ENCODE results near the gene COBL. TPM values are rescaled to one million over a fixed set of nuclear protein-coding genes. Genes with fewer than 3 reads are reported as not detected.

Gene COBL
- total and polyA plus RNA-seq, 2 of the 8 experiments (the other 6 are each of a cell fraction or from before 2014, with no cell fraction given): 13.8 to 40.4 TPM

DNA sequence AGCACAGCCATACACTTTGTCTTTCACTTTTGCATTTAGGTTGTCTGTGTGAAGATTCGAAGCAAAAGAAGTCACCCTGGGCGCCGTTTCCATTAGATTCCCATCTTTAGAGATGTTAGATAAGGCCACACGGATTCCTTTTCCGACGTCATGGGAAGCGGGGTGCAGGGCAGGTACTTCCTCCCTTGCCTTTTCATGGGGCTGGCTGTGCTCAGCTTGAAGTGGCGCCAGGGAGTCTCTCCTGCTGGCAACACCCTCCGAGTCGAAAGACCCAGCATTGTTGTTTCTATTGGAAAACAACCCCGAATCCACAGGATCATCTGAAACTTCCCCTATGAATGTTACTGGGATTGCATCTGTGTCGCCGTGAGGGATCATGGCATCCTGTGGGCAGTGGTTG lies 287.5 kb downstream of the COBL start:
- 82% methylated on average over 13 of the region's 13 CpGs; no CpG with 5 or more reads in 1 of the 2 experiments for WGBS, 2 experiments (ENCODE audit: extremely low coverage in 1 of 2, insufficient coverage in 1 of 2, insufficient read length in 1 of 2, insufficient replicate concordance in 2 of 2, low coverage in 1 of 2, low lambda C conversion rate in 2 of 2, missing lambda C conversion rate in 1 of 2)
- ChIA-PET CTCF (ENCODE audit: partially characterized antibody) (interaction anchor here (0.6 to 1.2 kb wide), 4 partner anchors 112 to 433 kb away, joined by 3 read pairs; no protein-coding TSS in a partner anchor), POLR2A (ENCODE audit: partially characterized antibody) (interaction anchor here (1.3 kb wide), 1 partner anchor 8 kb away, joined by 3 read pairs; no protein-coding TSS in a partner anchor)

More for the DNA sequence above, 287.5 kb downstream of the COBL start:
- Histone ChIP-seq H3K79me2 (ENCODE audit: control insufficient read depth in 1 of 2, insufficient read depth in 2 of 2, low read length in 2 of 2) (no peaks in the 10 kb centered on the region), H3K4ac (replicated peaks; ENCODE audit: insufficient read length, low read depth, low read length) (no peak overlapping the region), H3K23me2 (ENCODE audit: low read depth, low read length) (0 out of 2 replicates have a peak, but pooled peaks cover 2% of the 10 kb centered on the region), H2BK20ac (ENCODE audit: low read length) (no peak overlapping the region), H3K9me3 (ENCODE audit: insufficient read depth in 2 of 2, low read depth in 1 of 2, low read length in 1 of 2) (no peaks in the 10 kb centered on the region), H4K5ac (ENCODE audit: insufficient read length, low read depth, low read length) (no peak overlapping the region), H3K79me1 (ENCODE audit: low read depth, low read length) (no peaks in the 10 kb centered on the region), H4K8ac (ENCODE audit: extremely low read depth, insufficient read depth, low read length) (no peak overlapping the region), H2AK5ac (ENCODE audit: low read depth, low read length) (no peak overlapping the region), H3K4me3 (ENCODE audit: extremely low read depth in 1 of 4, insufficient read depth in 2 of 4, low read depth in 3 of 4, low read length in 4 of 4) (no peak overlapping the region), H3K56ac (replicated peaks; ENCODE audit: insufficient read length, low read depth, low read length) (no peak overlapping the region), H3K23ac (ENCODE audit: insufficient read length) (no peak overlapping the region), H2BK15ac (ENCODE audit: low read length) (no peak overlapping the region), H4K91ac (replicated peaks; ENCODE audit: insufficient read length, low read length) (no peak overlapping the region), H2BK12ac (ENCODE audit: low read depth, low read length) (no peak overlapping the region), H3K14ac (ENCODE audit: insufficient read length) (no peak overlapping the region), H2BK5ac (ENCODE audit: low read depth, low read length) (no peak overlapping the region), H2AFZ (ENCODE audit: low read length) (no peak overlapping the region), H3K27me3 (replicated peaks in 1 of 4; ENCODE audit: control insufficient read depth in 3 of 4, extremely low read depth in 1 of 4, insufficient read depth in 3 of 4, low read length in 3 of 4) (no peaks in the 10 kb centered on the region), H3K18ac (ENCODE audit: extremely low read depth, low read length) (no peak overlapping the region), H3K4me1 (replicated peaks in 1 of 4; ENCODE audit: control insufficient read depth in 3 of 4, insufficient read depth in 4 of 4, low read length in 3 of 4) (peaks cover 0 to 4% (median under 1%) of the 10 kb centered on the region in 4 experiments; a peak in 3 of 7 replicates), H3K36me3 (ENCODE audit: control insufficient read depth in 2 of 4, insufficient read depth in 4 of 4, low read length in 3 of 4) (peaks cover 0 to 33% (median 11%) of the 10 kb centered on the region in 4 experiments; a peak in 6 of 8 replicates), H4K20me1 (replicated peaks in 1 of 2; ENCODE audit: control insufficient read depth in 1 of 2, insufficient read depth in 2 of 2, low read length in 2 of 2) (no peaks in the 10 kb centered on the region), H3K4me2 (ENCODE audit: insufficient read depth in 1 of 2, low read depth in 2 of 2, low read length in 2 of 2) (no peak overlapping the region), H3K9ac (replicated peaks in 1 of 4; ENCODE audit: extremely low read depth in 1 of 4, low read depth in 3 of 4, low read length in 3 of 4) (no peak overlapping the region), H3K27ac (ENCODE audit: low read depth, low read length) (no peak overlapping the region), H2BK120ac (replicated peaks; ENCODE audit: low read depth, low read length) (no peak overlapping the region)
- FAIRE-seq: no peak
- TF ChIP-seq JUND (IDR thresholded peaks at IDR 0.05; ENCODE audit: low read length) (no peak), SIRT6 (IDR thresholded peaks at IDR 0.05; ENCODE audit: low read length) (no peak), POLR2AphosphoS5 (IDR thresholded peaks at IDR 0.05; ENCODE audit: low read depth, low read length) (no peak), SP2 (IDR thresholded peaks at IDR 0.05; ENCODE audit: low read length) (no peak), CBX8 (IDR thresholded peaks at IDR 0.05; ENCODE audit: borderline replicate concordance, low read depth, low read length) (no peak), SUZ12 (IDR thresholded peaks at IDR 0.05; ENCODE audit: low read length) (no peak), CBX5 (IDR thresholded peaks at IDR 0.05; ENCODE audit: low read depth, low read length) (no peak)
- TF ChIP-seq, protein P1, sequence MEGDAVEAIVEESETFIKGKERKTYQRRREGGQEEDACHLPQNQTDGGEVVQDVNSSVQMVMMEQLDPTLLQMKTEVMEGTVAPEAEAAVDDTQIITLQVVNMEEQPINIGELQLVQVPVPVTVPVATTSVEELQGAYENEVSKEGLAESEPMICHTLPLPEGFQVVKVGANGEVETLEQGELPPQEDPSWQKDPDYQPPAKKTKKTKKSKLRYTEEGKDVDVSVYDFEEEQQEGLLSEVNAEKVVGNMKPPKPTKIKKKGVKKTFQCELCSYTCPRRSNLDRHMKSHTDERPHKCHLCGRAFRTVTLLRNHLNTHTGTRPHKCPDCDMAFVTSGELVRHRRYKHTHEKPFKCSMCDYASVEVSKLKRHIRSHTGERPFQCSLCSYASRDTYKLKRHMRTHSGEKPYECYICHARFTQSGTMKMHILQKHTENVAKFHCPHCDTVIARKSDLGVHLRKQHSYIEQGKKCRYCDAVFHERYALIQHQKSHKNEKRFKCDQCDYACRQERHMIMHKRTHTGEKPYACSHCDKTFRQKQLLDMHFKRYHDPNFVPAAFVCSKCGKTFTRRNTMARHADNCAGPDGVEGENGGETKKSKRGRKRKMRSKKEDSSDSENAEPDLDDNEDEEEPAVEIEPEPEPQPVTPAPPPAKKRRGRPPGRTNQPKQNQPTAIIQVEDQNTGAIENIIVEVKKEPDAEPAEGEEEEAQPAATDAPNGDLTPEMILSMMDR (IDR thresholded peaks at IDR 0.05; ENCODE audit: control extremely low read depth in 1 of 3, insufficient read depth in 1 of 3, low read depth in 1 of 3, low read length in 3 of 3): no peak
- DNase-seq (ENCODE audit: low read depth in 1 of 2, low spot score in 2 of 2): no peak
